ENCODE measurements around the gene SORCS2. TPM values are rescaled to one million over a fixed set of nuclear protein-coding genes. Genes with fewer than 3 reads are reported as not detected.

SORCS2 gene
- total RNA-seq, 1 donor from 2014 or later, result 13.8 TPM

DNA sequence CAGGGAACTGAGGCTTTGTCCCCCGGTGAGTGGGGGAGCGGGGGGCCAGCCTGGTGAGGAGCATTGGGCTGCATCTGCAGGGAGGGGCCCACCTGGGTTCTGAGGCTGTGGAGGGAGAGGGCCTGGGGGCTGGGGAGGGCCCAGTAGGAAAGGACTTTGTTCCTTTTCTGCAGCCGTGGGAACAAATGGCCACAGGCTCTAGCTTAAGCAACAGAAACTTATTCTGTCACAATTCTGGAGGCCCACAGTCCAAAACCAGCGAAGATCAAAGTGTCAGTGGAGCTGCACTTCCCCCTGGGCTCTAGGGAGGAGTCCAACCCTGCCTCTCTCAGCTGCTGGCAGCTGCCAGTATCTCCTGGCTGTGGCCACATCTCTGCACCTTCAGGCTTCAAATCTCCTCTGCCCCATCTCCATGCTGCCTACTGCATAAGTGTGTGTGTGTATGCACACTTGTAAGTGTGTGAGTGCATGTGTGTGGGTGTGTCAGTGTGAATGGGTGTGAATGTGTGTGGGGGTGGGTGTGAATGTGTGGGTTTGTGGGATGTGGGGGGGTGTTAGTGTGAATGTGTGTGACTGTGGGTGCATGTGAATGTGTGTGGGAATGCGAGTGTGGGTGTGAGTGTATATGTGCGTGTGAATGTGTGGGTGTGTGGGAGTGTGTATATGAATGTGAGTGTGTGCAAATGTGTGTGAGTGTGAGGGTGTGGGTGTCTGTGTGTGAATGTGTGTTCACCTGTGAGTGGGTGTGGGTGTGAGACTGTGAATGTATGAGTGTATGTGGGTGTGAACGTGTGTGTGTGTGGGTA lies 446.8 kb downstream of the SORCS2 start:
- no peaks in the 10 kb centered on the region for H3K4me1 Mint-ChIP-seq (ENCODE audit: low read depth, unreplicated experiment)
- H3K27me3 Mint-ChIP-seq (ENCODE audit: low read depth, unreplicated experiment), result peaks cover 57% of the 10 kb centered on the region
- FAIRE-seq, result no peak

DNA sequence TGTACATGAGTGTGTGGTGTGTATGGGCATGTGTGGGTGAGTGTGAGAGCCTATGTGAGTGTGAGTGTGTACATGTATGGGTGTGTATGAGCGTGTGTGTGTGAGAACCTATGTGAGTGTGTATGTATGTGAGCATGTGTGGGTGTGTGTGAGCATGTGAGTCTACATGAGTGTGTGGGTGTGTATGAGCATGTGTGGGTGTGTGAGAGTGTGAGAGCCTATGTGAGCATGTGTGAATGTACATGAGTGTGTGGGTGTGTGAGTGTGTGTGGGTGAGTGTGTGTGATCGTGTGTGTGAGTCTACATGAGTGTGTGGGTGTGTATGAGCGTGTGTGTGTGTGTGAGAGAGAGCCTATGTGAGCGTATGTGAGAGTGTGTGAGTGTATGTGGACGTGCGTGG lies 447.8 kb downstream of the SORCS2 start:
- H3K79me2 ChIP-seq (ENCODE audit: insufficient read depth, low read length), result no peaks in the 10 kb centered on the region
- H3K4me2 ChIP-seq (ENCODE audit: low read length), result no peak overlapping the region
- H3K36me3 ChIP-seq (ENCODE audit: insufficient read depth, low read length), result no peaks in the 10 kb centered on the region
- no peak overlapping the region for H3K27ac ChIP-seq (ENCODE audit: low read depth, low read length)
- no peak overlapping the region for H2AFZ ChIP-seq (ENCODE audit: low read depth, low read length)
- H3K4me1 ChIP-seq (ENCODE audit: insufficient read depth, low read length), result peaks cover 3% of the 10 kb centered on the region
- H3K9me3 Mint-ChIP-seq (ENCODE audit: unreplicated experiment), result peaks cover 24% of the 10 kb centered on the region
- H3K36me3 Mint-ChIP-seq (ENCODE audit: low read depth, unreplicated experiment), result peaks cover 14% of the 10 kb centered on the region
- peaks cover 15% of the 10 kb centered on the region for H3K9me3 ChIP-seq (ENCODE audit: insufficient read depth, low read depth, low read length)
- peaks cover 3% of the 10 kb centered on the region for H4K20me1 ChIP-seq (ENCODE audit: insufficient read depth, low read length)
- no peak for DNase-seq (ENCODE audit: low read depth)
- H3K4me3 ChIP-seq (ENCODE audit: insufficient read depth, low read depth, low read length), result no peak overlapping the region
- H3K27ac Mint-ChIP-seq (ENCODE audit: unreplicated experiment), result no peak overlapping the region
- H3K27me3 Mint-ChIP-seq (ENCODE audit: low read depth, unreplicated experiment), result peaks cover 57% of the 10 kb centered on the region
- H3K9ac ChIP-seq (ENCODE audit: low read length), result no peak overlapping the region
- no peak for FAIRE-seq
- no peak overlapping the region for H3K4me3 Mint-ChIP-seq (ENCODE audit: unreplicated experiment)
- no peaks in the 10 kb centered on the region for H3K27me3 ChIP-seq (ENCODE audit: insufficient read depth, low read length)
- TF ChIP-seq, protein P1, sequence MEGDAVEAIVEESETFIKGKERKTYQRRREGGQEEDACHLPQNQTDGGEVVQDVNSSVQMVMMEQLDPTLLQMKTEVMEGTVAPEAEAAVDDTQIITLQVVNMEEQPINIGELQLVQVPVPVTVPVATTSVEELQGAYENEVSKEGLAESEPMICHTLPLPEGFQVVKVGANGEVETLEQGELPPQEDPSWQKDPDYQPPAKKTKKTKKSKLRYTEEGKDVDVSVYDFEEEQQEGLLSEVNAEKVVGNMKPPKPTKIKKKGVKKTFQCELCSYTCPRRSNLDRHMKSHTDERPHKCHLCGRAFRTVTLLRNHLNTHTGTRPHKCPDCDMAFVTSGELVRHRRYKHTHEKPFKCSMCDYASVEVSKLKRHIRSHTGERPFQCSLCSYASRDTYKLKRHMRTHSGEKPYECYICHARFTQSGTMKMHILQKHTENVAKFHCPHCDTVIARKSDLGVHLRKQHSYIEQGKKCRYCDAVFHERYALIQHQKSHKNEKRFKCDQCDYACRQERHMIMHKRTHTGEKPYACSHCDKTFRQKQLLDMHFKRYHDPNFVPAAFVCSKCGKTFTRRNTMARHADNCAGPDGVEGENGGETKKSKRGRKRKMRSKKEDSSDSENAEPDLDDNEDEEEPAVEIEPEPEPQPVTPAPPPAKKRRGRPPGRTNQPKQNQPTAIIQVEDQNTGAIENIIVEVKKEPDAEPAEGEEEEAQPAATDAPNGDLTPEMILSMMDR (IDR thresholded peaks at IDR 0.05; ENCODE audit: insufficient read depth, low read depth, low read length), result no peak
- TF ChIP-seq EZH2 (IDR thresholded peaks at IDR 0.05; ENCODE audit: insufficient read depth, low read length), result no peak
- H3K4me1 Mint-ChIP-seq (ENCODE audit: low read depth, unreplicated experiment), result no peaks in the 10 kb centered on the region

More for the DNA sequence above, 446.8 kb downstream of the SORCS2 start:
- Histone ChIP-seq H3K36me3 (ENCODE audit: insufficient read depth, low read length) (no peaks in the 10 kb centered on the region), H3K9ac (ENCODE audit: low read length) (no peak overlapping the region), H3K4me1 (ENCODE audit: insufficient read depth, low read length) (peaks cover 3% of the 10 kb centered on the region), H3K9me3 (ENCODE audit: insufficient read depth, low read depth, low read length) (peaks cover 7% of the 10 kb centered on the region), H2AFZ (ENCODE audit: low read depth, low read length) (no peak overlapping the region), H3K27me3 (ENCODE audit: insufficient read depth, low read length) (no peaks in the 10 kb centered on the region), H3K4me2 (ENCODE audit: low read length) (no peak overlapping the region), H3K27ac (ENCODE audit: low read depth, low read length) (no peak overlapping the region), H3K79me2 (ENCODE audit: insufficient read depth, low read length) (no peaks in the 10 kb centered on the region), H3K4me3 (ENCODE audit: insufficient read depth, low read depth, low read length) (no peak overlapping the region), H4K20me1 (ENCODE audit: insufficient read depth, low read length) (peaks cover 3% of the 10 kb centered on the region)
- no peak overlapping the region for H3K27ac Mint-ChIP-seq (ENCODE audit: unreplicated experiment)
- H3K36me3 Mint-ChIP-seq (ENCODE audit: low read depth, unreplicated experiment), result peaks cover 10% of the 10 kb centered on the region
- no peak overlapping the region for H3K4me3 Mint-ChIP-seq (ENCODE audit: unreplicated experiment)
- no peak for DNase-seq (ENCODE audit: low read depth)
- no peak for TF ChIP-seq EZH2 (IDR thresholded peaks at IDR 0.05; ENCODE audit: insufficient read depth, low read length)
- TF ChIP-seq, protein P1 (IDR thresholded peaks at IDR 0.05; ENCODE audit: insufficient read depth, low read depth, low read length), result no peak
- peaks cover 18% of the 10 kb centered on the region for H3K9me3 Mint-ChIP-seq (ENCODE audit: unreplicated experiment)

DNA sequence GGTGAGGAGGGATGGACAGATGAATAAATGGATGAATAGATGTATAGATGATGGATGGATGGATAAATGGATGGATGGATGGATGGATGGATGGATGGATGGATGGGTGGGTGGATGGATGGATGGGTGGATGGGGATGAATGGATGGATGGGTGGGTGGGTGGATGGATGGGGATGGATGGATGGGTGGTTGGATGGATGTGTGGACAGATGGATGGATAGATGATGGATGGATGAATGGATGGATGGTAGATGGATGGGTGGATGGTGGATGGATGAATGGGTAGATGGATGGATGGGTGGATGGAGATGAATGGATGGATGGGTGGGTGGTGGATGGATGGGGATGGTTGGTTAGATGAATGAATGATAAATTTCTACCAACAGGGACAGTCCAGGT lies 449.4 kb downstream of the SORCS2 start:
- Histone ChIP-seq H3K4me3 (ENCODE audit: insufficient read depth, low read depth, low read length) (no peak overlapping the region), H3K4me2 (ENCODE audit: low read length) (no peak overlapping the region), H3K4me1 (ENCODE audit: insufficient read depth, low read length) (peaks cover 5% of the 10 kb centered on the region), H3K27ac (ENCODE audit: low read depth, low read length) (no peak overlapping the region), H3K36me3 (ENCODE audit: insufficient read depth, low read length) (no peaks in the 10 kb centered on the region), H3K9me3 (ENCODE audit: insufficient read depth, low read depth, low read length) (peaks cover 15% of the 10 kb centered on the region), H3K9ac (ENCODE audit: low read length) (no peak overlapping the region), H3K79me2 (ENCODE audit: insufficient read depth, low read length) (no peaks in the 10 kb centered on the region), H2AFZ (ENCODE audit: low read depth, low read length) (no peak overlapping the region), H4K20me1 (ENCODE audit: insufficient read depth, low read length) (peaks cover 3% of the 10 kb centered on the region), H3K27me3 (ENCODE audit: insufficient read depth, low read length) (no peaks in the 10 kb centered on the region)
- no peak for DNase-seq (ENCODE audit: low read depth)
- TF ChIP-seq, protein P1 (IDR thresholded peaks at IDR 0.05; ENCODE audit: insufficient read depth, low read depth, low read length), result no peak
- no peak for TF ChIP-seq EZH2 (IDR thresholded peaks at IDR 0.05; ENCODE audit: insufficient read depth, low read length)
- Mint-ChIP-seq H3K27me3 (ENCODE audit: low read depth, unreplicated experiment) (peaks cover 48% of the 10 kb centered on the region), H3K27ac (ENCODE audit: unreplicated experiment) (no peak overlapping the region), H3K4me3 (ENCODE audit: unreplicated experiment) (no peak overlapping the region), H3K9me3 (ENCODE audit: unreplicated experiment) (peaks cover 32% of the 10 kb centered on the region), H3K4me1 (ENCODE audit: low read depth, unreplicated experiment) (no peaks in the 10 kb centered on the region), H3K36me3 (ENCODE audit: low read depth, unreplicated experiment) (peaks cover 20% of the 10 kb centered on the region)
- no peak for FAIRE-seq

Measured in astrocyte (in vitro differentiated cells and primary cell).